ENCODE measurements around the gene TXNDC2.
"Not testable (repeated sequence)": the region's sequence is repeated elsewhere in the genome, so short reads cannot be mapped to it uniquely, and the experiment has no call there.

The TXNDC2 gene

DNA sequence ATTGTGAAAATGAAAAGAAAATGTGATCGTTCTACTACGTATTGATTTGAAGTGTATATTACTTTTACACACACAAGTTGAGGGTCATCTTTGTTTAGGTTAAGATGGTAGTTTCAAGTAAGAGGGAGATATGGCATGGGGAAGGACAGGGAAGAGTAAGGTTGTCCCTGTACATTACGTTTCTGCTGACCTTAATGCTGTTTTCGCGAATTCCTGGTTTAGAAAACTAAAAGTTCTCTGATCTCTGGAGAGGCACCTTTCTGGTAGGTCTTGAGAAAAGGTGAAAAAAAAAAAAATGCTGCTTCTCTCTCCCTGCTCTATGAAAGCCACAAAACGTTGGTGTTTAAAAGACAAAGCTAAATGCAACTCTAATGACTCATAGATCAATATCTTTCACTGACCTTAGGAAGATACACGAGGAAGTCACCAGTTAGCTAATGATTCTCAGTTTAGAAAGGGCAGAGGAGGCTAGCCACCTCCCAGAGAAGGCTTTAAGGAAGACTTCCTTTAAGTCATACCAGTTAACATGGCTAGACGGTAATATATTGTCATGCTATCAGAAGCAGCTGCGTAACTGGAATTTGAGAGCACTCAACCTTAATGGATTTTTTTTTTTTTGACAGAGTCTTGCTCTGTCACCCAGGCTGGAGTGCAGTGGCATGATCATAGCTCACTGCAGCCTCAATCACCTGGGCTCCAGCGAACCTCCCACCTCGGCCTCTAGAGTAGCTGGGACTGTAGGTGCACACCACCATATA is 13.2 kb downstream of the TXNDC2 start:
- no peak overlapping the region for H3K27ac ChIP-seq (ENCODE audit: low read length, poor library complexity, severe bottlenecking)
- H2BK15ac ChIP-seq (ENCODE audit: low read depth, poor library complexity, severe bottlenecking), result no peak overlapping the region
- no peak overlapping the region for H4K91ac ChIP-seq (ENCODE audit: low read length)
- peak; percentile 92 for DNase-seq
- H2AK5ac ChIP-seq (ENCODE audit: low read length, severe bottlenecking), result no peak overlapping the region
- no peak overlapping the region for H2BK12ac ChIP-seq (ENCODE audit: low read length in 2 of 2)
- H3K4me2 ChIP-seq (ENCODE audit: low read length, poor library complexity, severe bottlenecking), result no peak overlapping the region
- peak overlapping the region in 1 of 2 experiments; percentile 79 for H3K18ac ChIP-seq (ENCODE audit: low read depth in 1 of 2, low read length in 2 of 2)
- H4K8ac ChIP-seq (ENCODE audit: low read length), result no peak overlapping the region
- peak overlapping the region; percentile 73 for H2BK120ac ChIP-seq (ENCODE audit: low read depth, low read length)
- H3K4ac ChIP-seq (ENCODE audit: low read depth in 1 of 2, low read length in 2 of 2), result no peak overlapping the region
- H3K4me1 ChIP-seq (ENCODE audit: control insufficient read depth, insufficient read depth, low read depth, low read length), result no peaks in the 10 kb centered on the region
- H3K9me3 ChIP-seq (ENCODE audit: control insufficient read depth, low read length), result no peaks in the 10 kb centered on the region
- no peak overlapping the region for H2BK5ac ChIP-seq (ENCODE audit: low read depth, low read length, poor library complexity, severe bottlenecking)
- no peak overlapping the region for H3K14ac ChIP-seq (ENCODE audit: low read length in 2 of 2)
- H3K79me1 ChIP-seq (replicated peaks; ENCODE audit: low read length, poor library complexity, severe bottlenecking), result no peaks in the 10 kb centered on the region
- H3K23ac ChIP-seq (ENCODE audit: low read length in 2 of 2), result no peak overlapping the region
- H2AFZ ChIP-seq (ENCODE audit: low read depth, low read length), result no peak overlapping the region
- no peak overlapping the region for H3K4me3 ChIP-seq (ENCODE audit: insufficient read depth in 1 of 2, low read depth in 1 of 2, low read length in 2 of 2)
- 42% methylated on average over 10 of the region's 11 CpGs for WGBS
- no peak overlapping the region for H3K9ac ChIP-seq (ENCODE audit: low read length)
- no peaks in the 10 kb centered on the region for H3K27me3 ChIP-seq (ENCODE audit: control insufficient read depth in 1 of 2, insufficient read depth in 1 of 2, low read length in 2 of 2)
- H3K36me3 ChIP-seq (ENCODE audit: control insufficient read depth in 1 of 2, insufficient read depth in 2 of 2, low read depth in 1 of 2, low read length in 2 of 2), result no peaks in the 10 kb centered on the region

DNA sequence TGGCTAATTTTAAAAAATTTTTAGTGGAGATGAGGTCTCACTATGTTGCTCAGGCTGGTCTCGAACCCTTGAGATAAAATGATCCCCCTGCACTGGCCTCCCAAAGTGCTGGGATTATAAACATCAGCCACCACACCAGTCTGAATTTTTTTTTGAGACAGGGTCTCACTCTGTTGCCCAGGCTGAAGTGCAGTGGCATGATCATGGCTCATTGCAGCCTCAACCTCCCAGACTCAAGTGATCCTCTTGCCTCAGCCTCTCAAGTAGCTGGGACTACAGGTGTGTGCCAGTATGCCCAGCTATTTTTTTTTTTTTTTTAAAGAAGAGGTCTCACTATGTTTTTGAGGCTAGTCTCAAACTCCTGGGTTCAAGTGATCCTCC is 13.8 kb downstream of the TXNDC2 start:
- not testable (repeated sequence) for H3K9me3 ChIP-seq (ENCODE audit: control insufficient read depth, low read length); H4K8ac ChIP-seq (ENCODE audit: low read length); H2BK15ac ChIP-seq (ENCODE audit: low read depth, poor library complexity, severe bottlenecking); H2BK5ac ChIP-seq (ENCODE audit: low read depth, low read length, poor library complexity, severe bottlenecking); H3K27me3 ChIP-seq (ENCODE audit: control insufficient read depth in 1 of 2, insufficient read depth in 1 of 2, low read length in 2 of 2); H2AFZ ChIP-seq (ENCODE audit: low read depth, low read length); H3K27ac ChIP-seq (ENCODE audit: low read length, poor library complexity, severe bottlenecking); H3K9ac ChIP-seq (ENCODE audit: low read length); H3K4me1 ChIP-seq (ENCODE audit: control insufficient read depth, insufficient read depth, low read depth, low read length); H2AK5ac ChIP-seq (ENCODE audit: low read length, severe bottlenecking); H3K4me3 ChIP-seq (ENCODE audit: insufficient read depth in 1 of 2, low read depth in 1 of 2, low read length in 2 of 2); H4K91ac ChIP-seq (ENCODE audit: low read length); H3K36me3 ChIP-seq (ENCODE audit: control insufficient read depth in 1 of 2, insufficient read depth in 2 of 2, low read depth in 1 of 2, low read length in 2 of 2); H3K4me2 ChIP-seq (ENCODE audit: low read length, poor library complexity, severe bottlenecking); H3K4ac ChIP-seq (ENCODE audit: low read depth in 1 of 2, low read length in 2 of 2); DNase-seq; H3K79me1 ChIP-seq (replicated peaks; ENCODE audit: low read length, poor library complexity, severe bottlenecking); H3K23ac ChIP-seq (ENCODE audit: low read length in 2 of 2)
- peak overlapping the region in 1 of 2 experiments; percentile 79 for H3K18ac ChIP-seq (ENCODE audit: low read depth in 1 of 2, low read length in 2 of 2)
- peak overlapping the region in 1 of 2 experiments; percentile 76 for H2BK12ac ChIP-seq (ENCODE audit: low read length in 2 of 2)
- peak overlapping the region; percentile 73 for H2BK120ac ChIP-seq (ENCODE audit: low read depth, low read length)
- H3K14ac ChIP-seq (ENCODE audit: low read length in 2 of 2), result peak overlapping the region in 1 of 2 experiments; percentile 41
- 97% methylated on average over 1 of the region's 1 CpG for WGBS

DNA sequence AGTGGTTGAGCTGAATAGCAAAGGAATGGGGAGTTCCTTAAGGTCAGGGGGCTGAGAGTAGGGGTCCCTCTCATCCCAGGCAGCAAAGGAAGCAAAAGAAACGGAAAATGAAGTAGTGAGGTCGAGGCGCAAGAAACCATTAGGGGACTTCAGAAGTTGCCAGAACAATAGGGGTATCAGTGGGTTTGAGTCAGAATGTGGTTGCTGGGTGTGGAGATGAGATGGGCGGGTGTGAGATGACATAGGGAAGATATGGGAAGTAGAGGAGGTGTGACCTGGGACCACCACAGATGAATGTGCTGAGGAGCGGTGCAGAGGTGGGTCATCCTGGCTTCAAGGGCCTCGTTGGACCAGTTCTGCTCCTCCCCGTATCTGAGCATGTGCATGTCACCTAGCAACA is 14.9 kb downstream of the TXNDC2 start:
- no peaks in the 10 kb centered on the region for H3K36me3 ChIP-seq (ENCODE audit: control insufficient read depth in 1 of 2, insufficient read depth in 2 of 2, low read depth in 1 of 2, low read length in 2 of 2)
- no peak overlapping the region for H2BK15ac ChIP-seq (ENCODE audit: low read depth, poor library complexity, severe bottlenecking)
- no peak overlapping the region for H3K23ac ChIP-seq (ENCODE audit: low read length in 2 of 2)
- DNase-seq, result no peak
- no peak overlapping the region for H3K4me2 ChIP-seq (ENCODE audit: low read length, poor library complexity, severe bottlenecking)
- H2BK5ac ChIP-seq (ENCODE audit: low read depth, low read length, poor library complexity, severe bottlenecking), result no peak overlapping the region
- H3K9me3 ChIP-seq (ENCODE audit: control insufficient read depth, low read length), result no peaks in the 10 kb centered on the region
- no peak overlapping the region for H3K14ac ChIP-seq (ENCODE audit: low read length in 2 of 2)
- no peak overlapping the region for H2AFZ ChIP-seq (ENCODE audit: low read depth, low read length)
- no peak overlapping the region for H4K8ac ChIP-seq (ENCODE audit: low read length)
- no peak overlapping the region for H4K91ac ChIP-seq (ENCODE audit: low read length)
- H3K27ac ChIP-seq (ENCODE audit: low read length, poor library complexity, severe bottlenecking), result no peak overlapping the region
- no peak overlapping the region for H3K9ac ChIP-seq (ENCODE audit: low read length)
- no peaks in the 10 kb centered on the region for H3K79me1 ChIP-seq (replicated peaks; ENCODE audit: low read length, poor library complexity, severe bottlenecking)
- H2BK12ac ChIP-seq (ENCODE audit: low read length in 2 of 2), result peak overlapping the region in 1 of 2 experiments; percentile 83
- no peak overlapping the region for H2BK120ac ChIP-seq (ENCODE audit: low read depth, low read length)
- no peak overlapping the region for H2AK5ac ChIP-seq (ENCODE audit: low read length, severe bottlenecking)
- peaks cover 5% of the 10 kb centered on the region for H3K4me1 ChIP-seq (ENCODE audit: control insufficient read depth, insufficient read depth, low read depth, low read length)
- no peaks in the 10 kb centered on the region for H3K27me3 ChIP-seq (ENCODE audit: control insufficient read depth in 1 of 2, insufficient read depth in 1 of 2, low read length in 2 of 2)
- WGBS, result 90% methylated on average over 7 of the region's 7 CpGs
- no peak overlapping the region for H3K4me3 ChIP-seq (ENCODE audit: insufficient read depth in 1 of 2, low read depth in 1 of 2, low read length in 2 of 2)
- no peak overlapping the region for H3K4ac ChIP-seq (ENCODE audit: low read depth in 1 of 2, low read length in 2 of 2)
- no peak overlapping the region for H3K18ac ChIP-seq (ENCODE audit: low read depth in 1 of 2, low read length in 2 of 2)

DNA sequence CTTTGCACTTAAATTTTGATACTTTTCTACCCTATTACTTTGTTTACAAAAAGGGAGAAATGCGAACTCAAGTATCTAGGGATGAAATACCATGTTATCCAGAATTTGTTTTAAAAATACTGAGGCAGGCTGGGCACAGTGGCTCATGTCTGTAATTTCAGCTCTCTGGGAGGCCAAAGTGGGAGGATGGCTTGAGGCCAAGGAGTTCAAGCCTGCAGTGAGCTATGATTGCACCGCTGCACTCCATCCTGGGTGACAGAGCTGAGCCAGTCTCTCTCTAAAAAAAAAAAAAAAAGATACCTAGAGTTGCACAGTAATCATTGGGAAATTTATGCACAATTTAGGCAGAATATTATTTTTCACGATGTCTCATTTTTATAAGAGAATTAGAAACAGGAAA is 15.6 kb downstream of the TXNDC2 start:
- H2BK15ac ChIP-seq (ENCODE audit: low read depth, poor library complexity, severe bottlenecking), result no peak overlapping the region
- 88% methylated on average over 1 of the region's 3 CpGs for WGBS
- H2BK12ac ChIP-seq (ENCODE audit: low read length in 2 of 2), result no peak overlapping the region
- no peak overlapping the region for H2AK5ac ChIP-seq (ENCODE audit: low read length, severe bottlenecking)
- H3K4me1 ChIP-seq (ENCODE audit: control insufficient read depth, insufficient read depth, low read depth, low read length), result peaks cover 7% of the 10 kb centered on the region
- H3K18ac ChIP-seq (ENCODE audit: low read depth in 1 of 2, low read length in 2 of 2), result no peak overlapping the region
- no peak overlapping the region for H4K91ac ChIP-seq (ENCODE audit: low read length)
- no peak for DNase-seq
- no peak overlapping the region for H3K14ac ChIP-seq (ENCODE audit: low read length in 2 of 2)
- no peak overlapping the region for H3K23ac ChIP-seq (ENCODE audit: low read length in 2 of 2)
- H3K4ac ChIP-seq (ENCODE audit: low read depth in 1 of 2, low read length in 2 of 2), result no peak overlapping the region
- no peaks in the 10 kb centered on the region for H3K36me3 ChIP-seq (ENCODE audit: control insufficient read depth in 1 of 2, insufficient read depth in 2 of 2, low read depth in 1 of 2, low read length in 2 of 2)
- no peak overlapping the region for H2AFZ ChIP-seq (ENCODE audit: low read depth, low read length)
- no peak overlapping the region for H2BK120ac ChIP-seq (ENCODE audit: low read depth, low read length)
- H3K79me1 ChIP-seq (replicated peaks; ENCODE audit: low read length, poor library complexity, severe bottlenecking), result no peaks in the 10 kb centered on the region
- H4K8ac ChIP-seq (ENCODE audit: low read length), result no peak overlapping the region
- H3K4me3 ChIP-seq (ENCODE audit: insufficient read depth in 1 of 2, low read depth in 1 of 2, low read length in 2 of 2), result no peak overlapping the region
- no peaks in the 10 kb centered on the region for H3K27me3 ChIP-seq (ENCODE audit: control insufficient read depth in 1 of 2, insufficient read depth in 1 of 2, low read length in 2 of 2)
- H3K4me2 ChIP-seq (ENCODE audit: low read length, poor library complexity, severe bottlenecking), result no peak overlapping the region
- H2BK5ac ChIP-seq (ENCODE audit: low read depth, low read length, poor library complexity, severe bottlenecking), result no peak overlapping the region
- H3K27ac ChIP-seq (ENCODE audit: low read length, poor library complexity, severe bottlenecking), result no peak overlapping the region
- H3K9ac ChIP-seq (ENCODE audit: low read length), result no peak overlapping the region
- H3K9me3 ChIP-seq (ENCODE audit: control insufficient read depth, low read length), result no peaks in the 10 kb centered on the region

All from mesenchymal stem cell (in vitro differentiated cells and primary cell).